ENCODE data around the gene NEDD9.
A peak's percentile ranks its signal among the peaks of the same experiment; 100 is the strongest.

NEDD9 gene

DNA sequence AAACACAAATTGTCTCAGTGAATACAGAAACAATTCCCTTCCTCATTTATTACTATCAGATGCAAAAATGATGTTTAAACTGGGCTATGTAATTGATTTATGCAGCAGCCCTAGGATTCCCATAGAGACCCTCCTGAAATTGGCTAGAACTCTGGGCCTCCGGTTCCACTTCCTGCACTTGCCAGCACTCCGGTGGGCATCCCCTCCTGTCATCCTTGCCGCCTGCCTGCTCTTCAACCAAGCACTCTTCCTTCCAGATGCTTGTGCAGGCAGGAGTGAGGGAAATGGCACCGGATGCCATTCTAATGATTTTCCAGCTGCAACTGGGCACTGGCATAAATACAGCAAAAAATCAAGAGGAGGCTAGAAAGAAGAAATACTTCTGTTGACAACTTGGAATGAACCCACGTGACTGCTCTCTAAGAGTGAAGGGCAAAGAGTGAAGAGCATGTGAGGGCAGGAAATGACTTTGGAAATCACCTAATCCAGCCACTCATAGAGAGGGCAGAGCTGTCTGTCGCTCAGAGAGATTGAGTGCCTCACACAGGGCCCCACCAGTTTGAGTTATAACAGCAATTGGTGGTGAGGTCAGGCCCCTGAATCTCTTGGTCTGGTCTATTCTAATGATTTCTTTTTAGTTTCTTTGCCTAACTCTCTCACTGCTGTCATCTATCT is 3.7 kb upstream of the NEDD9 start:
- TF ChIP-seq CTCF (IDR thresholded peaks at IDR 0.05; ENCODE audit: low read depth, low read length, poor library complexity, severe bottlenecking), result no peak
- no peak for TF ChIP-seq EZH2phosphoT487 (IDR thresholded peaks at IDR 0.05; ENCODE audit: borderline replicate concordance, low read length)
- H3K4me1 ChIP-seq (ENCODE audit: control insufficient read depth, low read length), result peaks cover 25% of the 10 kb centered on the region
- no peaks in the 10 kb centered on the region for H4K20me1 ChIP-seq (ENCODE audit: control insufficient read depth, insufficient read depth, low read depth, low read length)
- H3F3A ChIP-seq (ENCODE audit: control insufficient read depth, insufficient read depth), result no peaks in the 10 kb centered on the region
- H3K27me3 ChIP-seq (ENCODE audit: control insufficient read depth, low read length), result peaks cover 7% of the 10 kb centered on the region; the same call in 1 of the 2 replicates
- no peaks in the 10 kb centered on the region for H3K9me2 ChIP-seq (replicated peaks; ENCODE audit: control insufficient read depth, low read length)
- H3K9me3 ChIP-seq (ENCODE audit: control insufficient read depth, insufficient read depth, low read length), result no peaks in the 10 kb centered on the region
- H3K4me2 ChIP-seq (ENCODE audit: low read length), result no peak overlapping the region; the same call in 1 of the 2 replicates
- H3K36me3 ChIP-seq (ENCODE audit: control insufficient read depth, low read length), result no peaks in the 10 kb centered on the region
- H3K27ac ChIP-seq (ENCODE audit: low read depth, low read length), result no peak overlapping the region
- no peak overlapping the region for H3K4me3 ChIP-seq (ENCODE audit: low read length)
- no peaks in the 10 kb centered on the region for H3K79me2 ChIP-seq (ENCODE audit: control insufficient read depth, low read length)

DNA sequence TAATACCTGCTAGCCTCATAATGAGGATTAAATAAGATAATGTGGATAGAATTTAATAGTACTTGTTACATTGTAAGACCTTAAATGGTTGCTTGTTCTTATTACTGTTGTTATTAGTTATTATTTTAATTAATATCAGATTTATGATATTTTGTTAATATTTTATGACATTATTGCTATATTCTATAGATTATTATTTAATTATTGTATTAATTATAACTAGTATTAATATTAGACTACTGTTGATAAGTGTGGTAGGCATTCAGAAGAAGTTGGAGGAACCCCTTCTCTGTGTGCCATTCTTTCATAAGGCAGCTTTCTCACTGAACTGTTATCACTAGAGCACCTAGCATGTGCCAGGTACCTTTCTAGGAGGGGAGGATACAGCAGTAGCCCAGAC is 2.6 kb upstream of the NEDD9 start:
- H3K4me2 ChIP-seq (ENCODE audit: low read length), result no peak overlapping the region
- no peaks in the 10 kb centered on the region for H3F3A ChIP-seq (ENCODE audit: control insufficient read depth, insufficient read depth)
- H3K27ac ChIP-seq (ENCODE audit: low read depth, low read length), result no peak overlapping the region
- H3K4me1 ChIP-seq (ENCODE audit: control insufficient read depth, low read length), result peaks cover 25% of the 10 kb centered on the region
- H3K4me3 ChIP-seq (ENCODE audit: low read length), result no peak overlapping the region
- TF ChIP-seq EZH2phosphoT487 (IDR thresholded peaks at IDR 0.05; ENCODE audit: borderline replicate concordance, low read length), result no peak
- H3K9me3 ChIP-seq (ENCODE audit: control insufficient read depth, insufficient read depth, low read length), result no peaks in the 10 kb centered on the region
- no peaks in the 10 kb centered on the region for H3K9me2 ChIP-seq (replicated peaks; ENCODE audit: control insufficient read depth, low read length)
- peaks cover 7% of the 10 kb centered on the region; the same call in 1 of the 2 replicates for H3K27me3 ChIP-seq (ENCODE audit: control insufficient read depth, low read length)
- no peaks in the 10 kb centered on the region for H3K79me2 ChIP-seq (ENCODE audit: control insufficient read depth, low read length)
- H4K20me1 ChIP-seq (ENCODE audit: control insufficient read depth, insufficient read depth, low read depth, low read length), result no peaks in the 10 kb centered on the region
- no peaks in the 10 kb centered on the region for H3K36me3 ChIP-seq (ENCODE audit: control insufficient read depth, low read length)

GRCh38 chr6:11233673-11234573 is 1.5 kb upstream of the NEDD9 start:
- peaks cover 25% of the 10 kb centered on the region for H3K4me1 ChIP-seq (ENCODE audit: control insufficient read depth, low read length)
- no peaks in the 10 kb centered on the region for H3F3A ChIP-seq (ENCODE audit: control insufficient read depth, insufficient read depth)
- no peak overlapping the region for H3K27ac ChIP-seq (ENCODE audit: low read depth, low read length)
- no peaks in the 10 kb centered on the region for H3K79me2 ChIP-seq (ENCODE audit: control insufficient read depth, low read length)
- no peaks in the 10 kb centered on the region for H3K9me3 ChIP-seq (ENCODE audit: control insufficient read depth, insufficient read depth, low read length)
- TF ChIP-seq EZH2phosphoT487 (IDR thresholded peaks at IDR 0.05; ENCODE audit: borderline replicate concordance, low read length), result no peak
- TF ChIP-seq CTCF (IDR thresholded peaks at IDR 0.05; ENCODE audit: low read depth, low read length, poor library complexity, severe bottlenecking), result no peak
- peaks cover 7% of the 10 kb centered on the region; the same call in 1 of the 2 replicates for H3K27me3 ChIP-seq (ENCODE audit: control insufficient read depth, low read length)
- H3K4me2 ChIP-seq (ENCODE audit: low read length), result peak overlapping the region; percentile 95
- H4K20me1 ChIP-seq (ENCODE audit: control insufficient read depth, insufficient read depth, low read depth, low read length), result no peaks in the 10 kb centered on the region
- no peaks in the 10 kb centered on the region for H3K36me3 ChIP-seq (ENCODE audit: control insufficient read depth, low read length)
- H3K4me3 ChIP-seq (ENCODE audit: low read length), result peak overlapping the region; percentile 84
- no peaks in the 10 kb centered on the region for H3K9me2 ChIP-seq (replicated peaks; ENCODE audit: control insufficient read depth, low read length)
